ENCODE data around the gene MEF2A. TPM values are rescaled to one million over a fixed set of nuclear protein-coding genes. Genes with fewer than 3 reads are reported as not detected.

Gene MEF2A
- 22.9 and 25.3 TPM in 2 replicates for total RNA-seq

DNA sequence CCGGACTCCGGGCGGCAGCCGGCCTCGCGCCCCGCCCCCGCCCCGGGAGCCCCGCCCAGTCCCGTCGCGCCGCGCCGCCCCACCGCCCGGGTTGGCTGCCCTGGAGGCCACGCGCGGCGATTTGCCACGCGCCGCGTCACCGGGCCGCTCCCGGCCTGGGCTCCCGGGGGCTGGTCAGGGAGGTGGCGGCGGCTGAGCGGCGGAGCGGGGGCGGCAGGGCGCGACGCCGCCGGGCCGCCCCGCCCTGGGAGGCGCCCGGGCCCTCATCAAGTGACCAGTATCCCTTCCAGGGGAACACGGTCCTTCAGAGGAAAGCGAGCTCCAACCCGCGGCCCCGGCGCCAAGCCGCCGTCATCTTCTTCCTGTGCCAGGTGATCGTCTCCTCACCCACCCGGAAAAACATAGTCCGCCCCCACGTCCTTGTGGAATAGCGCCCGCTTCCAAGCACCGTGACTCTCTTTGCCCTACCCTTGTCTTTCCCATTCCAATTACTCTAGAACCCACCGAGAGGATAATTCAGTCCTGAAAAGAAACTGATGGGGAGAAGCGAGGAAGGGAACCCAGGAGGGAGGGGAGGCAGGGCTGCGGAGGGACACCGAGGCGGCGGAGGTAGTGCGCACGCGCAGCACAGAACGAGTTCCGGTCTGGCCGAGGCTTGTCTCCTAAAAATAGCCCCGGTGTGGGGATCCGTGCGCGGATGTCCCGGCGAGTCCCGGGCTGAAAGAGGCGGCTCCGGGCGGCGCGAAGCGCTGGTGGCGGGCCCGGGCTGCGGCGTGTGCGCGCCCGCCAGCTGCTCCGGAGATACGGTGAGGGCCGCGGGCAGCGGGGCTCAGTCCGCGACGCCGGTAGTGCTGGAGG is at the start of gene MEF2A:
Gene MEF2A (plus strand): TSS at position 686 of the 858 bp plus-strand sequence. CDS start 67,136 bp downstream, outside the sequence.

DNA sequence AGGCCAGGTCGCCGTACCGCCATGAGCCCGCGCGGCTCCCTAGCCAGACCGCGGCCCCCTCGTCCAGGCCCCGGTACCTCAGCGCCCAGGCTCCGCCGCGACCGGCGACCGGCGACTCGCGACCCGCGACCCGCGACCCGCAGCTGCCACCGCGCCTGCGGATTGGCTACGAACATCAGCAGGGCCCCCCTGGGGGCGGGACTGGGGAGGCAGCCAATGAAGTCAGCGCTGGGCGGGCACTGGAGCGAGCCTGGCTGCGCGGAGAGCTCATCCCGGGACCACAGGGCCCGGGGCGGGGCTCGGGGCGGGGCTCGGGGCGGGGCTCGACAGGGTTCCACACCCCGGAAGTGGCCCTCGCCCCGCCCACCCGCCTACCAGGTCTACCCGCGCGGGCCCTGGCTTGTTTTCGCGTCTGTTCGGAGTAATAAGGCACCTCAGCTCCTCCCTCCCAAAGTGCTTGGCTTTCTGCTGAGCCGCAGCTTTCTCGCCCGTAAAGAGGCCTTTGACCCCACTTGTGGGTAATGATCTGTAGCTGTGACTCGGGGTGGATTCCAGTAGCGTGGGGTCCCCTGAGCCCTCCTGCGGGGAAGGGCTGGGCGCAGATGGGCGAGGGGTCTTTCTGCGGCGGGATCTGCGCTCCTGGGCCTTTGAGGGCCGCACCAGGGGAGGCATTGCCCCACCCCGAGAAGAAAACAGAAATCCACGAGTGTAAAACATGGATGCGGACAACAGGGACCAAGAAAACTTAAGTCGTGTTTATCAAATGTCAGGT is 167.7 kb downstream of the MEF2A start, which contains the start of gene LYSMD4:
Gene LYSMD4 (minus strand): TSS at position 170 of the 772 bp plus-strand sequence. CDS start 1,438 bp downstream, outside the sequence.

Other genes with a start within 250 kb of the MEF2A start
- gene LYSMD4, start 167.5 kb downstream of the MEF2A start, total RNA-seq, result 4.5 and 9.7 TPM in 2 replicates

All from cardiac ventricle fibroblast (primary cell).